Calu3 (cell line): Measurements from ENCODE around the gene ULK4. TPM values are rescaled to one million over a fixed set of nuclear protein-coding genes. Genes with fewer than 3 reads are reported as not detected.

Experiments used
- BruUV-seq: library from RNA; stranded (reverse); fragments of 400-500 nt; replicated peaks from 2 replicates; lab custom pipeline; 2021; lab: Mats Ljungman, UMichigan
- CTCF ChIA-PET: fragments of 300-600 bp; sonication (Branson Sonifier 250); formaldehyde crosslinking; loops from one replicate; lab custom pipeline; 2022; ENCODE audit warnings: antibody characterized with exemption; lab: Charles Lee
- DNase-seq: peaks from one replicate; pipeline ENCODE4 v3.0.0; 2022
- H3K27ac Mint-ChIP-seq: one replicate; pipeline ENCODE4 v1.8.0; 2022; ENCODE audit warnings: mixed read lengths; ENCODE audit not compliant: unreplicated experiment
- H3K27me3 Mint-ChIP-seq: one replicate; pipeline ENCODE4 v1.8.0; 2022; ENCODE audit warnings: mixed read lengths; ENCODE audit not compliant: unreplicated experiment
- H3K36me3 Mint-ChIP-seq: one replicate; pipeline ENCODE4 v1.8.0; 2022; ENCODE audit warnings: mild to moderate bottlenecking, moderate library complexity, mixed read lengths; ENCODE audit not compliant: insufficient read depth, unreplicated experiment
- H3K4me1 Mint-ChIP-seq: one replicate; pipeline ENCODE4 v1.8.0; 2022; ENCODE audit warnings: mild to moderate bottlenecking, low read depth, mixed read lengths; ENCODE audit not compliant: unreplicated experiment
- H3K4me3 Mint-ChIP-seq: one replicate; pipeline ENCODE4 v1.8.0; 2022; ENCODE audit warnings: mild to moderate bottlenecking, low read depth, moderate library complexity, mixed read lengths; ENCODE audit not compliant: unreplicated experiment
- H3K9me3 Mint-ChIP-seq: one replicate; pipeline ENCODE4 v1.8.0; 2022; ENCODE audit warnings: low read depth, mixed read lengths; ENCODE audit not compliant: unreplicated experiment
- CTCF ChIP-seq: fragments of 200-600 bp; IDR thresholded peaks from one replicate; pipeline ENCODE4 v1.8.0; 2022; ENCODE audit warnings: antibody characterized with exemption; ENCODE audit not compliant: unreplicated experiment
- intact Hi-C: fragments of 100-400 bp; cut with micrococcal nuclease; formaldehyde crosslinking; loops from one replicate; pipeline ENCODE4 v1.10.0; 2022; ENCODE audit not compliant: unreplicated experiment
- total RNA-seq: library from RNA; stranded (reverse); gene quantifications from 2 replicates; pipeline ENCODE4 v1.2.3, GENCODE V29; 2022

The ULK4 gene
- total RNA-seq, 1 experiment from 2014 or later, result 8.7 TPM

- intact Hi-C loops, result no loop called here
- Mint-ChIP-seq H3K36me3 (no peaks in the 10 kb centered on the region), H3K4me3 (no peak overlapping the region), H3K4me1 (no peaks in the 10 kb centered on the region), H3K27ac (no peak overlapping the region), H3K9me3 (no peaks in the 10 kb centered on the region), H3K27me3 (no peaks in the 10 kb centered on the region)
- BruUV-seq, result no TSS peak
- CTCF ChIA-PET, result no interaction called here
- no peak for DNase-seq
- no peak for TF ChIP-seq CTCF
Observed at GRCh38 chr3:41638381-41638780, 323.5 kb downstream of the ULK4 start.

GRCh38 chr3:41632700-41633099, 329.2 kb downstream of the ULK4 start:
- CTCF ChIA-PET, result no interaction called here
- no TSS peak for BruUV-seq
- no peaks in the 10 kb centered on the region for H3K9me3 Mint-ChIP-seq
- intact Hi-C loops, result no loop called here
- DNase-seq, result no peak
- H3K27me3 Mint-ChIP-seq, result no peaks in the 10 kb centered on the region
- TF ChIP-seq CTCF, result no peak
- H3K27ac Mint-ChIP-seq, result no peak overlapping the region
- no peak overlapping the region for H3K4me3 Mint-ChIP-seq
- H3K4me1 Mint-ChIP-seq, result no peaks in the 10 kb centered on the region
- no peaks in the 10 kb centered on the region for H3K36me3 Mint-ChIP-seq

- no peaks in the 10 kb centered on the region for H3K36me3 Mint-ChIP-seq
- CTCF ChIA-PET, result no interaction called here
- no peaks in the 10 kb centered on the region for H3K4me1 Mint-ChIP-seq
- no peak overlapping the region for H3K27ac Mint-ChIP-seq
- TF ChIP-seq CTCF, result no peak
- H3K9me3 Mint-ChIP-seq, result no peaks in the 10 kb centered on the region
- no peak for DNase-seq
- intact Hi-C loops, result no loop called here
- no peaks in the 10 kb centered on the region for H3K27me3 Mint-ChIP-seq
- H3K4me3 Mint-ChIP-seq, result no peak overlapping the region
- no TSS peak for BruUV-seq
Observed at GRCh38 chr3:41630708-41631107, 331.2 kb downstream of the ULK4 start.

- intact Hi-C loops, result no loop called here
- no peaks in the 10 kb centered on the region for H3K4me1 Mint-ChIP-seq
- CTCF ChIA-PET, result no interaction called here
- DNase-seq, result no peak
- no peaks in the 10 kb centered on the region for H3K36me3 Mint-ChIP-seq
- TF ChIP-seq CTCF, result no peak
- no TSS peak for BruUV-seq
- no peak overlapping the region for H3K27ac Mint-ChIP-seq
- no peaks in the 10 kb centered on the region for H3K9me3 Mint-ChIP-seq
- no peak overlapping the region for H3K4me3 Mint-ChIP-seq
- H3K27me3 Mint-ChIP-seq, result no peaks in the 10 kb centered on the region
Observed at GRCh38 chr3:41629986-41630385, 331.9 kb downstream of the ULK4 start.
